ENCODE measurements around the gene VPS35.

- TF ChIP-seq CTCF (IDR thresholded peaks at IDR 0.05) (peak in 1 of 3 experiments; percentile 16), POLR2A (IDR thresholded peaks at IDR 0.05) (no peak), POLR2AphosphoS5 (IDR thresholded peaks at IDR 0.05; ENCODE audit: insufficient read depth in 1 of 2, low read depth in 1 of 2) (peak in 1 of 2 donors; percentile 59)
These were observed 645 bp upstream of the VPS35 start, which contains the start of gene ORC6 for GRCh38 chr16:46689365-46690280.

Measured in vagina (tissue), 2 donors.